Loucy (cell line): Measurements from ENCODE around the gene INPP5J.

Source experiments
- H2AFZ ChIP-seq: fragments of 200-600 bp; sonication (generic); 2 replicates; pipeline ENCODE4 v1.6.0; 2016; ENCODE audit warnings: antibody characterized with exemption, mild to moderate bottlenecking, low read length, moderate library complexity
- H3F3A ChIP-seq: fragments of 200-600 bp; 2 replicates; pipeline ENCODE4 v1.6.0; 2016; ENCODE audit warnings: antibody characterized with exemption, low read depth, mild to moderate bottlenecking
- H3K27me3 ChIP-seq: fragments of 200-600 bp; sonication (generic); 2 replicates; pipeline ENCODE4 v1.6.1; 2014; ENCODE audit warnings: low read length, mild to moderate bottlenecking; ENCODE audit not compliant: insufficient read depth, poor library complexity, severe bottlenecking
- H3K36me3 ChIP-seq: fragments of 200-600 bp; sonication (generic); 2 replicates; pipeline ENCODE4 v1.6.1; 2016; ENCODE audit warnings: low read length; ENCODE audit not compliant: insufficient read depth
- H3K4me1 ChIP-seq: fragments of 200-600 bp; sonication (generic); 2 replicates; pipeline ENCODE4 v1.5.1; 2014; ENCODE audit warnings: low read length, mild to moderate bottlenecking; ENCODE audit not compliant: insufficient read depth, poor library complexity, severe bottlenecking
- H3K4me2 ChIP-seq: fragments of 200-600 bp; sonication (generic); 2 replicates; pipeline ENCODE4 v1.6.0; 2014; ENCODE audit warnings: antibody characterized with exemption, low read length, low read depth, mild to moderate bottlenecking; ENCODE audit not compliant: poor library complexity, severe bottlenecking
- H3K4me3 ChIP-seq: fragments of 200-600 bp; sonication (generic); 2 replicates; pipeline ENCODE4 v1.5.1; 2014; ENCODE audit warnings: low read length, mild to moderate bottlenecking, mixed read lengths; ENCODE audit not compliant: poor library complexity, severe bottlenecking
- H3K79me2 ChIP-seq: fragments of 200-600 bp; sonication (generic); 2 replicates; pipeline ENCODE4 v1.6.1; 2014; ENCODE audit warnings: low read length; ENCODE audit not compliant: insufficient read depth
- H3K9ac ChIP-seq: fragments of 200-600 bp; sonication (generic); 2 replicates; pipeline ENCODE4 v1.6.0; 2014; ENCODE audit warnings: mild to moderate bottlenecking, low read depth, low read length, moderate library complexity; ENCODE audit not compliant: poor library complexity, severe bottlenecking
- H3K9me2 ChIP-seq: fragments of 200-600 bp; sonication (generic); replicated peaks from 2 replicates; pipeline ENCODE4 v1.6.1; 2016; ENCODE audit warnings: low read depth, low read length, mixed read lengths
- H3K9me3 ChIP-seq: fragments of 200-600 bp; sonication (generic); 2 replicates; pipeline ENCODE4 v1.6.1; 2014; ENCODE audit warnings: mild to moderate bottlenecking, antibody characterized with exemption, low read length, low read depth; ENCODE audit not compliant: insufficient read depth
- H4K20me1 ChIP-seq: fragments of 200-600 bp; sonication (generic); 2 replicates; pipeline ENCODE4 v1.6.0; 2014; ENCODE audit warnings: antibody characterized with exemption, low read length, mild to moderate bottlenecking; ENCODE audit not compliant: insufficient read depth, poor library complexity, severe bottlenecking
- CTCF ChIP-seq: fragments of 200-600 bp; sonication (generic); conservative IDR thresholded peaks from 2 replicates; pipeline ENCODE4 v1.5.1; 2014; ENCODE audit warnings: mild to moderate bottlenecking, antibody characterized with exemption, low read length
- EZH2phosphoT487 ChIP-seq: fragments of 200-600 bp; IDR thresholded peaks from 2 replicates; pipeline ENCODE4 v1.6.1; 2018; ENCODE audit warnings: antibody characterized with exemption, mild to moderate bottlenecking, moderate library complexity, borderline replicate concordance

The INPP5J gene

GRCh38 chr22:31126128-31126868 is 3.5 kb downstream of the INPP5J start:
- Histone ChIP-seq H3K4me2 (no peak overlapping the region), H2AFZ (no peak overlapping the region), H3K79me2 (no peaks in the 10 kb centered on the region), H3K36me3 (no peaks in the 10 kb centered on the region), H3K4me1 (no peaks in the 10 kb centered on the region), H3F3A (no peaks in the 10 kb centered on the region), H3K4me3 (no peak overlapping the region), H3K27me3 (no peaks in the 10 kb centered on the region), H3K9ac (no peak overlapping the region), H4K20me1 (no peaks in the 10 kb centered on the region), H3K9me3 (no peaks in the 10 kb centered on the region), H3K9me2 (no peaks in the 10 kb centered on the region)
- TF ChIP-seq EZH2phosphoT487 (no peak), CTCF (no peak)

- Histone ChIP-seq H3K27me3 (no peaks in the 10 kb centered on the region), H3K4me1 (no peaks in the 10 kb centered on the region), H3K4me2 (no peak overlapping the region), H3K9ac (no peak overlapping the region), H3K9me3 (no peaks in the 10 kb centered on the region), H4K20me1 (no peaks in the 10 kb centered on the region), H2AFZ (no peak overlapping the region), H3F3A (no peaks in the 10 kb centered on the region), H3K4me3 (no peak overlapping the region), H3K36me3 (no peaks in the 10 kb centered on the region), H3K9me2 (no peaks in the 10 kb centered on the region), H3K79me2 (no peaks in the 10 kb centered on the region)
- TF ChIP-seq CTCF, result no peak
- no peak for TF ChIP-seq EZH2phosphoT487
Observed at GRCh38 chr22:31126869-31127175, 4.1 kb downstream of the INPP5J start.

GRCh38 chr22:31127181-31127772 is 4.5 kb downstream of the INPP5J start:
- Histone ChIP-seq H3K4me2 (no peak overlapping the region), H3K27me3 (no peaks in the 10 kb centered on the region), H3K4me3 (no peak overlapping the region)

More at GRCh38 chr22:31127181-31127772, 4.5 kb downstream of the INPP5J start:
- Histone ChIP-seq H4K20me1 (no peaks in the 10 kb centered on the region), H3F3A (no peaks in the 10 kb centered on the region), H3K9ac (no peak overlapping the region), H3K79me2 (no peaks in the 10 kb centered on the region), H3K9me3 (no peaks in the 10 kb centered on the region), H2AFZ (no peak overlapping the region), H3K4me1 (no peaks in the 10 kb centered on the region), H3K9me2 (no peaks in the 10 kb centered on the region), H3K36me3 (no peaks in the 10 kb centered on the region)
- TF ChIP-seq EZH2phosphoT487 (no peak), CTCF (no peak)
